ENCODE data around the gene PRXL2B. TPM values are rescaled to one million over a fixed set of nuclear protein-coding genes. Genes with fewer than 3 reads are reported as not detected.

PRXL2B gene
- total RNA-seq, 4 donors from 2014 or later = 0.51 to 20.5 (median 13.2) TPM

DNA sequence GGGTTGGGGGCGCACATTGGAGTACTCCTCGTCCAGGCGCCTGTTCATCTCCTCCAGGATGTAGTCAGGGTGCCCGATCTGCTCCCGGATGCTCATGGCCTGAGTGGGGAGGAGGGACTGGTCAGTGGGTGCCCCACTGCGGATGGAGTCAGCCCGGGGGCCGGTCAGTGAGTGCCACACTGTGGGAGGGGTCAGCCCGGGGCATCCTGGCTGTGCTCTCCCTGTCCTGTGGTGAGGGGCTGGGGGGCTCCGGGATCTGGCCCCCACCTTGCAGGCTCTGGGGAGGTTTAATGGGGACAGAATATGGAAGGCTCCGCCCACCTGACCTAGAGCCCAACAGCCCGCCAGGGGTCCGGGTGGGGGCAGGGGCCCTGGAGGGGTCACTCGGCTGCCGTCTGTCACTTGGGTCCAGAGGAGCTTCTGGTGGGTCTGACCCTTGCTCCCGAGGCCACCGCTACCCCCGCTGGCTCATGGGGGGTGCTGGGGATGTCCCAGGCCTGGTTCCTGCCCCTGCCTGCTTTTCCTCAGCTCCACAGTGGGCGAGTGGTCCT is 8.8 kb downstream of the PRXL2B start:
- no peaks in the 10 kb centered on the region for H3K36me3 ChIP-seq
- H3K27me3 ChIP-seq = no peaks in the 10 kb centered on the region
- no peak overlapping the region for H3K27ac ChIP-seq
- no peak for TF ChIP-seq POLR2A (IDR thresholded peaks at IDR 0.05)
- TF ChIP-seq, protein P1, sequence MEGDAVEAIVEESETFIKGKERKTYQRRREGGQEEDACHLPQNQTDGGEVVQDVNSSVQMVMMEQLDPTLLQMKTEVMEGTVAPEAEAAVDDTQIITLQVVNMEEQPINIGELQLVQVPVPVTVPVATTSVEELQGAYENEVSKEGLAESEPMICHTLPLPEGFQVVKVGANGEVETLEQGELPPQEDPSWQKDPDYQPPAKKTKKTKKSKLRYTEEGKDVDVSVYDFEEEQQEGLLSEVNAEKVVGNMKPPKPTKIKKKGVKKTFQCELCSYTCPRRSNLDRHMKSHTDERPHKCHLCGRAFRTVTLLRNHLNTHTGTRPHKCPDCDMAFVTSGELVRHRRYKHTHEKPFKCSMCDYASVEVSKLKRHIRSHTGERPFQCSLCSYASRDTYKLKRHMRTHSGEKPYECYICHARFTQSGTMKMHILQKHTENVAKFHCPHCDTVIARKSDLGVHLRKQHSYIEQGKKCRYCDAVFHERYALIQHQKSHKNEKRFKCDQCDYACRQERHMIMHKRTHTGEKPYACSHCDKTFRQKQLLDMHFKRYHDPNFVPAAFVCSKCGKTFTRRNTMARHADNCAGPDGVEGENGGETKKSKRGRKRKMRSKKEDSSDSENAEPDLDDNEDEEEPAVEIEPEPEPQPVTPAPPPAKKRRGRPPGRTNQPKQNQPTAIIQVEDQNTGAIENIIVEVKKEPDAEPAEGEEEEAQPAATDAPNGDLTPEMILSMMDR (IDR thresholded peaks at IDR 0.05) = no peak
- H3K4me3 ChIP-seq = no peak overlapping the region
- H3K4me1 ChIP-seq = no peaks in the 10 kb centered on the region
- DNase-seq = no peak
- H3K9me3 ChIP-seq = peaks cover 0 to 4% of the 10 kb centered on the region in 2 donors
- intact Hi-C loops (cut with DNase I; ENCODE audit: low total_unique reads) = no loop called here

DNA sequence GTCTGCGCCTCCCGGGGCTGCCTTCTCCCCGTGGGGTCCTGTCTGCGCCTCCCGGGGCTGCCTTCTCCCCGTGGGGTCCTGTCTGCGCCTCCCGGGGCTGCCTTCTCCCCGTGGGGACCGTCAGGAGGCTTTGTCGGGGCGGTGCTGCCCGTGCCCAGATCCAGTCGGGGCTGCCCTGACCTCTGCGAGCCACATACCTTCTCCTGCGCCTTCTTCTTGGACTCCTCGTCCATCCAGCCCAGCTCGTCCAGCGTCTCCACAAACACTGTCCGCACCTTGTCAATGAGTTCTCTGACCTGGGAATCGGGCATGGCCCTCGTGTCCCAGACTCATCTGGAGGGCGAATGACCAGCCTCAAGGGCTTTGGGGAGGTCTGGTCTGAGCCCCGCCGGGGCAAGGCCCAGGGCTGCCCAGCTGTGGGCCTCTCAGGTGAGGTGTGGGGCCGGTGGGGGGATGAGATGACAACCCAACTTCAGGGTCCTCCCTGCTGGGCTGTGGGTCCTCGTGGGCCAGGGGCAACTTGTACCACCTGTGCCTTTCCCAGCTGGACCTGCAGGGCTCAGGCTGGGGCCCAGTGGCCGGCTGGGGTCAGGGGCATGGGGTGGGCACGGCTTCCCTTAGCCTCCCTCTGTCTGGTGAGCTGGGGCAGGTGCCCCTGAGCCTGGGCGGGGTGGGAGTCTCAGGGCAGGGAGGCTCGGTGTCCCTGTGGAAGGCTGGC is 9.4 kb downstream of the PRXL2B start:
- DNase-seq = peak in 1 of 2 donors; percentile 10
- H3K9me3 ChIP-seq = peaks cover 0 to 4% of the 10 kb centered on the region in 2 donors
- no peaks in the 10 kb centered on the region for H3K27me3 ChIP-seq
- no peaks in the 10 kb centered on the region for H3K4me1 ChIP-seq
- no peak overlapping the region for H3K27ac ChIP-seq
- intact Hi-C loops (cut with DNase I; ENCODE audit: low total_unique reads) = no loop called here
- no peak overlapping the region for H3K4me3 ChIP-seq
- TF ChIP-seq, protein P1 (IDR thresholded peaks at IDR 0.05) = no peak
- no peak for TF ChIP-seq POLR2A (IDR thresholded peaks at IDR 0.05)
- no peaks in the 10 kb centered on the region for H3K36me3 ChIP-seq

DNA sequence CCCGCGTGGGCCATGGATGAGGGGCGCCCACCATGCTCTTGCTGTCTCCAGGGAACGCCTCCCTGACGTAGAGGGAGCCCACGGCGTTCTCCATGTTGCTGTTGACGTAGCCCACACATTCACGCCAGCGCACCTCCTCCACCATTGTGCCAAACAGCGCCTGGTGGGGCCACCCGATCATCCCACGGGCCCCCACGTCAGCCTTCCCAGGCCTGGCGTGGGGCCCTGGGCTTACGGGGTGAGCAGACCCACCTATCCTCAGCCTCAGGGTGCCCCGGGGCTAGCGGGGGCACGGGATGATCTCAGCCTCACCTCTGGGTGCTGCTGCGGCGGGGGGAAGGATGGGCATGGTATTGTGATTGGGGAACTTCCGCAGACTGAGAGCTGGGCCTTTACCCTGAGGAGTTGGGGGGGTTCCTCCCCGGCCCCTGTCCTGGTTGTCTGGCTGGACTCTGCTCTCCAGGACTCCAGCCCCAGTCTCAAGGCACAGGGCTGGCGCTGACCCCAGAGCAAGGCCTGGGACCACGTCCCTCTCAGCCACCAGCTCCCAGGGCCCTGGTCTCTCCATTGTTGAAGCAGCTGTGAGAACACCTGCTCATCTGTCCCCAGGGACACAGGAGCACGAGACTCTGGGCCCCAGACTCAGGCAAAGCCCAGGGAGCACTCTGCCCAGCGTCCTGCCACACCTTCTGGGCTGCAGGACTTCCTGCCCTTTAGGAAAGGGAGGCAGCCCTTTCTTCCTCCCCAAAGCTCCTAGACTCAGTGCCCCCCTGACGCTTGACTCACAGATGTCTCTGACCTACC is 10.2 kb downstream of the PRXL2B start:
- no peak for TF ChIP-seq POLR2A (IDR thresholded peaks at IDR 0.05)
- TF ChIP-seq, protein P1 (IDR thresholded peaks at IDR 0.05) = no peak
- intact Hi-C loops (cut with DNase I; ENCODE audit: low total_unique reads) = no loop called here
- no peaks in the 10 kb centered on the region for H3K36me3 ChIP-seq
- no peak overlapping the region for H3K27ac ChIP-seq
- peaks cover 0 to 4% of the 10 kb centered on the region in 2 donors for H3K9me3 ChIP-seq
- no peaks in the 10 kb centered on the region for H3K27me3 ChIP-seq
- no peak overlapping the region for H3K4me3 ChIP-seq
- H3K4me1 ChIP-seq = no peaks in the 10 kb centered on the region
- no peak for DNase-seq

- intact Hi-C loops (cut with DNase I; ENCODE audit: low total_unique reads) = no loop called here
- Histone ChIP-seq H3K9me3 (peaks cover 0 to 4% of the 10 kb centered on the region in 2 donors), H3K4me3 (no peak overlapping the region), H3K27me3 (no peaks in the 10 kb centered on the region), H3K4me1 (no peaks in the 10 kb centered on the region), H3K36me3 (no peaks in the 10 kb centered on the region), H3K27ac (no peak overlapping the region)
- no peak for TF ChIP-seq POLR2A (IDR thresholded peaks at IDR 0.05)
- TF ChIP-seq, protein P1 (IDR thresholded peaks at IDR 0.05) = no peak
- peak in 1 of 2 donors; percentile 11 for DNase-seq
Measured at GRCh38 chr1:2597441-2598328, 11.1 kb downstream of the PRXL2B start.
